HG03039 (cell line): Measurements from ENCODE around the gene TEKT5.
"Not testable (repeated sequence)": the region's sequence is repeated elsewhere in the genome, so short reads cannot be mapped to it uniquely, and the experiment has no call there.

Experiments used
- ATAC-seq: cut with Tn5 transposase; IDR thresholded peaks from one replicate; pipeline ENCODE4 v1.9.1; 2021; ENCODE audit warnings: mild to moderate bottlenecking, moderate library complexity; ENCODE audit not compliant: unreplicated experiment

TEKT5 gene

DNA sequence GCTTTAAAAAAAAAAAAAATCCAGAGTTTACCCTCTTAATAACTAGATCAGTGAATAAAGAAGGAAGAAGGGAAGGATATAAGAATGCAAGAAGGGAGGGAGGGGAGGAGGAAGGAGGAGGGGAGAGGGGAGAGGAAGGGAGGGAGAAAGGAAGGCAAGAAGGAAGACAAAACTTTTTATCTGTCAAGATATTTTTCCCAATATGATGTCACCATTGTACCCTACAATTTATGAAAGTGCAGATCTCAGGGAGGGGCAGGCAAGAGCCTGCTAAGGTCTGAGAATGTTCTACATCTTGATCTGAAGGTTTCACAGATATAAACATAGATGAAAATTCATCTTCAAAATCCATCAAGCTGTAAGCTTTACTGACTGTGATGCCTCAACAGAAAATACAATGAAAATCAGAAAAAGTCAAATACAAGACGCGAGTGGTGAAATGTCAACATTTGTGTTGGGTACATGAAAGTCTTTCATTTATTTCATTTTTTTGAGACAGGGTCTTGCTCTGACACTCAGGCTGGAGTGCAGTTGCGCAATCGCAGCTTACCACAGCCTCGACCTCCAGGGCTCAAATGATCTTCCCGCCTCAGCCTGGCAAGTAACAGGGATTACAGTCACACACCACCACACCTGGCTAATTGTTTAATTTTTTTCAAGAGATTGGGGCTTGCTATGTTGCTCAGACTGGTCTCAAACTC is 57.2 kb downstream of the TEKT5 start:
- ATAC-seq = no peak

DNA sequence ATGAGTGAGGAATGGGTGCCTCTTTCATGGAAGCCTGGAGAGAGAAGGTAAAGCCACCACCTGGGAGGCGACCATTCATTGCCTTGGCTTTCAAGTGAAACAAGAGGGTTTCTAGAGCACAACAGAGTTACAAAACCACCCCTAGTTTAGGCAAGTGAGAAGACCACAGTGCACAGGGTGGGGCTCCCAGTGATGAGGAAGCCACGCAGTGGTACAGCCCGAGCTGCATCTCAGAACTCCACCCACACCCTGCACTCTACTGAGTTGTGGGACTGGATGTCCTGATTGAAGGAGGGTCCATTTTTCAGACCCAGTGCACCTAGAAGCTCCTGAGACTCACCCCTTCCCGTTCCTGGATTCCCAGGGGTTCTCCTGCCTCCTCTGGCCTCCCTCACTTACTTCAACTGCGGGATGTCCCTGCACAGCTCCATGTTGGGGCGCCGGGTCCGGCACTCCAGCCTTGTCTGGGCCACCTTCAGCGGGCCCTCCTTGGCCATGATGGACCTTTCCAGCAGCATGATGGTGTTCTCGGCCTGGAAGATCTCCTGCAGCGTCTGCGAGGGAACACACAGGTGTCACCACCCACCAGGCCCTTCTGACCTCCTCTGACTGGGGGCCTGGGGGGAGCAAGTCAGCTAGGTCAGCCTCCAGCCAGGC is 59.2 kb downstream of the TEKT5 start:
- no peak for ATAC-seq

DNA sequence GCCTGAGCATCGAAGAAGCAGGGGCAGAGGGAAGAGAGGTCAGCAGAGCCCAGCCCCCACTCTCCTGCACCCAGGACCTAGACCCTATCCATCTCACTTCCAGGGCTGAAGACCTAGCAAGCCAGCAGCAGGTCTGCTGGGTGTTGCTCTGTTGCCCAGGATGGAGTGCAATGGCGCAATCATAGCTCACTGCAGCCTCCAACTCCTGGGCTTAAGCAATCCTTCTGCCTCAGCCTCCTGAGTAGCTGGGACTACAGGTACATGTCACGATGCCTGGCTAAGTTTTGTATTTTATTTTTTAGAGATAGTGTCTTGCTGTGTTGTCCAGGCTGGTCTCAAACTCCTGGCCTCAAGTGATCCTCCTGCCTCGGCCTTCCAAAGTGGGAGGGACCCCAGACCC is 61.3 kb downstream of the TEKT5 start:
- not testable (repeated sequence) for ATAC-seq

DNA sequence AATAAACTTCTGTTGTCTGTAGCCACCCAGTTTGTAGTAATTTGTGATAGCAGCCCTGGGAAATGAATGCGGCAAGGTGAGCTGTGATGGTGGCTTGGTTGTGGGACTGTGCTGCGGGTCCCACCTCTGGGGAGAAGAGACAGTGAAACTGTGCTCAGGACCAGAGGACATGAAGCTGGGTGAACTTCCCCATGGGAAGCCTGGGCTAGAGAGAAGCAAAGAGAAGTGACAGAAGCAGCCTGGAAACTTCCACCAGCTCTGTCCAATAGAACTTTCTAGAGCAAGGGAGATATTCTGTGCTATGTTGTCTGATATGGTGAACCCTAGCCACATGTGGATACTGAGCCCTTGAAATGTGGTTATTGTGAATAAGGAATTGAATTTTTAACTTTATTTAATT is 62.8 kb downstream of the TEKT5 start:
- no peak for ATAC-seq

DNA sequence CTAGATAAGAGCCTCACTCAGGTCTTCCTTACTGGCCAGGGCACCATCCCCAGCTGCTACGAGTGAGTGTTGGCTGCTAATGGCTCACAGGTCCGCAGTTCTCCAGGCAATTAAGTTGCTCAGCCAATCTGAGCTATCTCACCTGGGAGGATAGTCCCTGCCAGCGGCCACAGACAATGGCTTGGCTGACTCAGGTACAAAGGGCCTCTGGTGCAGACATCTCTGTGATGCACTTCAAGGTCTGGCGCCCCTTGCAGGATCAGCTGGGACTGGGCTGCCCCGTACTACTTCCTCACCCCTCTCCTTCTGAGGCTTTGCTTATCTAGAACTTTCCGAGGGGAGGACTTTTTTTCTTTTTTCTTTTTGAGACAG is 65.2 kb downstream of the TEKT5 start:
- ATAC-seq = no peak

DNA sequence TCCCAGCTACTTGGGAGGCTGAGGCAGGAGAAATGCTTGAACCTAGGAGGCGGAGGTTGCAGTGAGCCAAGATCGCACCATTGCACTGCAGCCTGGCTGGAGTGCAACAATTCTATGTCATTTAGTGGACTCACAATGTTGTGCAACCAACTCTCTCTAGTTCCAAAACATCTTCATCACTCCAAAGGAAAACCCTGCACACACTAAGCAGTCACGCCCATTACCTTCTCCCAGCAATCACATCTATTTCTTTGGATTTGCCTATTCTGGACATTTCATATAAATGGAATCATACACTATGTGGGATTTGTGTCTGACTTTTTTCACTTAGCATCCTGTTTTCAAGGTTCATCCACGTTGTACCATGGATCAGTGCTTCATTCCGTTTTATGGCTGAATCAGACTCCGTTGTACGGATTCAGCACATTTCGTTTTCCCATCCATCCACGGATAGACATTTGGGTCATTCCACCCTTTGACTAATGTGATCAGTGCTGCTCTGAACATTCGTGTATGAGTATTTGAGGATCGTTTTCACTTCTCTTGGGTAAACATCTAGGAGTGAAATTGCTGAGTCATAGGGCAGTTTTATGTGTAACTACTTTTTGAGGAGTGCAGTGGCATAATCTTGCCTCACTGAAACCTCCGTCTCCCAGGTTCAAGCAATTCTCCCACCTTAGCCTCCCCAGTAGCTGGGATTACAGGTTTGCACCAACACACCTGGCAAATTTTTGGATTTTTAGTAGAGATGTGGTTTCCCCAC is 69.0 kb downstream of the TEKT5 start:
- ATAC-seq = no peak

DNA sequence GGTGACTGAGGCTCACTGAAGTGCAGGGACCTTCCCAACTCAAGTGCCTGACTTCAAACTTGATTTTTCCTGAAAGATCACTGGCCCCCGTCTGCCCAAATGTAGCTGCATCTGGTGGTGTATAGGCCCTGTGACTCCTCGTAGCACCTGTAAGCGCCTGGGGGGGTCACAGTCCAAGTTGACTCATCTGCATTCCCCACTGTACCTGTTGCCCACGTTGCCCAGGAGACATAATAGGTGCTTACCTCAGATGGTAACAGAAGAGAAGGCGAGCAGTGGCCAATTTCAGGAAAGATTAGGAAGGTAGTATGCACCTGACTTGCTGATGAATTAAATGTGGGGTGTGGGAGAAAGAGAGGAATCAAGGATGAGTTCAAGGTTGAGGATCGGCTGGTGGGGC is 70.2 kb downstream of the TEKT5 start:
- no peak for ATAC-seq

DNA sequence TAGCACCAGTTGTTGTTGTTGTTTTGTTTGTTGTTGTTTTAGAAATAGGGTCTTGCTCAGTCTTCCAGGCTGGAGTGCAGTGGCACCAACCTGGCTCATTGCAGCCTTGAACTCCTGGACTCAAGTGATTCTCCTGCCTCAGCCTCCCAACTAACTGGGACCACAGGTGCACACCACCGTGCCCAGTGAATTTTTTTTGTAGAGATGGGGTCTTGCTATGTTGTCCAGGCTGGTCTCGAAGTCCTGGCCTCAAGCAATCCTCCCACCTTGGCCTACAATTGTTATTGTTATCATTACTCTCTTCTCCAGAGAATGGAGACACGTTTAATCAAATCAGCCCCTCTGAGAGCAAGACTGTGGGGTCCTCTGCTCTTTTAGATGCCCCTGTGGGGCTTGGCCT is 71.7 kb downstream of the TEKT5 start:
- ATAC-seq = no peak

DNA sequence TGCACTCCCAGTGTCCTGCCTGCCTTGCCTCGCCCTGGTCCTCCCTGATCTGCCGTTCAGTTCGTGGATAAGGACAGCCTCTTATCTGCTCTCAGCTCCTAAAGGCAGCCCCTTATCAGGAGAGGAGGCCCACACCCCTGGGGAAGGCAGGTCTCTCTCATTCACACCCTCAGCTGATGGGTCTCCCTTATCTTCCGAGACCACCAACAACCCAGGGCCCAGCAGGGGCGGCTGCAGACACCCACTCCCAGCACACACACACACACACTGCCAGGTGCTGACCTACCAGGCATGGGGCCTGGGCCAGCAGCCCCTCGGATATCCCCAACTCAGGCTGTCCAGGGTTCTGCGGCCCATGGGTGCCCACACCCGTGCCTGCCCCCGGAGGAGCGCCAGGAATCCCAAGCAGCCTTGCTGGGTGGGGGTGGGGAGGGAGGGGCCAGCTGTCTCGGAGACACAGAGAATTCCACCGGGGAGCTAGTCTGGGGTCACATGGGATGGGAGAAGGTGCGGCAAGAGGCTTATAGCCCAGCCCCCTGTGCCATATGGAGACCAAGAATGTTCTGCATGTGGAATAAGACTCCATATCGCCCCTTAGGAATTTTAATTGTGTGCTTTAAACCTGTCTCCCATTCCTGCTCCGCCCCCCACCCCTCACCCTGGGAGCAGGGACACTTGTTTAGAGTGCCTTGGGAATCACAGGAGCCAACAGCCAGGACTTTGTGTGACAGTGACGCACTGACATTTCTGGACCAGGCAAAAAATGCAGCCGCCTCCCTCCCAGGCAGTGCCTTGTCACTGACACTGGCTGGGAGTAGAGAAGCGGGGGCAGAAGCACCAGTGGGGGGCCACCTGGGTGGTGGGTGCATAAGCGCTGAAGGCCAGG is 72.5 kb downstream of the TEKT5 start:
- ATAC-seq = no peak

DNA sequence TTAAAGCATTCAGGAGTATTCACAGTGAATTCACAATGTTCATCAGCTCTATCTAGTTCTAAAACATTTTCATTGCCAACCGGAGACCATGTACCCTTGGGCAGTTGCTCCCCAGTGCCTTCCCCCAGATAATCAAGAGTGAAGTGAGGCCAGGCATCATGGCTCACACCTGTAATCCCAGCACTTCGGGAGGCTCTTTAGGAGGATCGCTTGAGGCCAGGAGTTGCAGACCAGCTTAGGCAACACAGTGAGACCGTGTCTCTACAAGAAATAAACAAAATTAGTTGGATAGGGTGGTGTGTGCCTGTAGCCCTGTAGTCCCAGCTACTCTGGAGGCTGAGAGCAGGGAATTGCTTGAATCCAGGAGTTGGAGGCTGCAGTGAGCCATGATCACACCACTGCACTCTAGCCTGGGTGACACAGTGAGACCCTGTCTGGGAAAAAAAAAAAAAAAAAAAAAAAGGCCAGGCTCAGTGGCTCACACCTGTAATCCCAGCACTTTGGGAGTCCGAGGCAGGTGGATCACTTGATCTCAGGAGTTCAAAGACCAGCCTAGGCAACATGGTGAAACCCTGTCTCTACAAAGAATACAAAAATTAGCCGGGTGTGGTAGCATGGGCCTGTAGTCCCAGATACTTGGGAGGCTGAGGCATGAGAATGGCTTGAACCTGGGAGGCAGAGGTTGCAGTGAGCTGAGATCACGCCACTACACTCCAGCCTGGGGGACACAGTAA is 73.3 kb downstream of the TEKT5 start:
- ATAC-seq = not testable (repeated sequence)

DNA sequence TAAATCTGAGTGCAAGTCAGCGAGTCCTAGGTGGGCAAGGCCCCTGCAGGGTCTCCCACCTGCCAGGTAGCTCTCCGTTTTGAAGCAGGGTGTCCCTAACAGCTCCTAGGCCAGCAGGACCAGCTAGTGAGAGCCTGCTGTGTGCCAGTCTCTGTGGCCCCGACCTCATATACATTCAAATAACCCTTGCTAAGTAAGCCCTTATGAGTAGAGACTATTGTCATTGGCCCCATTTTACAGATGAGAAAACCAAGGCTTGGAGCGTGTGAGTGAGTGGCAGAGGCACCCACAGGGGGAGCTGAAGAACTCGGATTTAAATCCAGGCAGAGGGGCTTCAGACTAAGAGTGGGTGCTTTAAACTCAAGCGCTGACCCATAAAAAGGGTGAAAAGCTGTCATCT is 74.6 kb downstream of the TEKT5 start:
- no peak for ATAC-seq

DNA sequence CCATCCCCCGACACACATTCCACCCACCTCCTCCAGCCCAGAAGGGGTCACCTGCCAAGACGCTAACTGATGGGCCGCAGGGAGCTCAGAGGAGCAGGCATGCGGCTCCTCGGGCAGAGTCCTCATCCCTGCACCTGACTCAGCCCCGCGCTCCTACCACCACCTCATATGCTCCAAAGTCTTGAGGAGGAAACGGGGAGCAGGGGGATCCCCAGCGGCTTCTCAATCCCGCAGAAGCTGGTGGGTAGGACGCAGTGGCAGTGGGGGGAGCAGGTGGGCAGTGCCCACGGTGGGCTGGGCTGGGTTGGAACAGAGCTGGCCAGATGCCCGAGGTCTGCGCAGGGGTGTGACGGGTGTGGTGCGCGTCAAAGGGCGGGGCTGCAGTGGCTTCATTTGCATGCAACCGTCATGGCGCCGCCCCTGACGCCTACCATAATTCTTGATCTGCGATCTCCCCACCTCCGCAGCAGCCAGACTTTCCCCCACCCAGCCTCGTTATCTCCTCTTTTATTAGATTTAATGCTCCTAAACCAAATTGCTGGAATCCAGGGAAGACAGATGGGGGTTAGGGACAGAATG is 75.4 kb downstream of the TEKT5 start:
- ATAC-seq = no peak

DNA sequence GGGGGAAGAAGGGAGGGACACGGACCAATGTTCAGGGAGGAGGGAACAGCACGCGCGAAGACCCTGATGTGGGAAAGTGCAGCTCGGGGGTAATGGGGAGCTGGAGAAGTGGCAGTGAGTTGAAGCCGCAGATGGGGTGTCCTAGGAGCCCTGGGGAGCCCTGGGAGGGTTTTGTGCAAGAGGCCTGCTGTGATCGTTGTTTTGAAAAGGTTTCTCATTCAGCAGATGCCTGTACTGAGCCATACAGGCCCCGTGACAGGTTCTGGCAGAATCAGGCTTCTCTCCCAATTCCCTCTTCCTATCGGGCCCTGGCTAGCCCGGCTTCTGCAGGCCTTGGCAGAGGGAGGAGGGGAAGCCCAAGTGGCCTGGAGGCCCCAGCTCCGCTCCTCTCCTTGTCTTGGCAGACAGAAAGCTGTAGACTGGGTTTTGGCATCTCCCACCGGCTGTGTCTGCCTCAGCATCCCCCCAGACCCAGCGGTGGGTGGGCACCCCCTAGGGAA is 76.0 kb downstream of the TEKT5 start:
- no peak for ATAC-seq

DNA sequence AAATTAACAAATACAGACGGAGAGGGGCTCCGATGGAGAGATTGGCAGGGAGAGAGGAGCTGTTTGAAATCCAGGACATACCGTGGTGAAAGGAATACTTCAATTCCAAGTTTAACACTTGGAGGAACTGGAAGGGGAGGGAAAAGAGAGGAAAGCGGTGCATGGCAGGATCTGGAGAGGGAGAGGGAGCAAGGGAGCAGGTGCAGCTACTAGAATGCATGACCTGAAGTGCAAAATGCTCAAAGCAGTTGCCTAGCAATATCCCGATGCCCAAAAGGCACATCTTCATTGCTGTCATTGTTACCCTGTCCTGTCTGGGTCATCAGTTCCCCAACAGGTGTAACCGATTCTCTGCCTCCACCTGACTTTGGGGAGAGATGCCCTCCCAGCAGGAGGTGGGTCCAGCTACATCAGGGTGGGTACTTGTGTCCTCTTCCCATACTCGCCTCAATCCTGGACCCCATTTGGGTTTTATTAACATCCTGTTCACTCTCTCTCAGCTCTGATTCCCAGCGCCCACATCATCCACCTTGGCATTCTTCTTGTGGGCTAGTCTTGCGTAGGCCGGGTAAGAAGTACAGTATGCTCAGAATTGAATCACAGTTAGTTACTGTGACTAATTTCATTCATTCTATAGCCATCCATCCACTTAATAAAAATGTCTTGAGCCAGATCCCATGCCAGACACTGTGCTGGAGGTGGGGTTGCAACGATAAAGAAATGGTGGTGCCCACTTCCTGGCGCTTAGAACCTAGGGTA is 76.9 kb downstream of the TEKT5 start:
- no peak for ATAC-seq

DNA sequence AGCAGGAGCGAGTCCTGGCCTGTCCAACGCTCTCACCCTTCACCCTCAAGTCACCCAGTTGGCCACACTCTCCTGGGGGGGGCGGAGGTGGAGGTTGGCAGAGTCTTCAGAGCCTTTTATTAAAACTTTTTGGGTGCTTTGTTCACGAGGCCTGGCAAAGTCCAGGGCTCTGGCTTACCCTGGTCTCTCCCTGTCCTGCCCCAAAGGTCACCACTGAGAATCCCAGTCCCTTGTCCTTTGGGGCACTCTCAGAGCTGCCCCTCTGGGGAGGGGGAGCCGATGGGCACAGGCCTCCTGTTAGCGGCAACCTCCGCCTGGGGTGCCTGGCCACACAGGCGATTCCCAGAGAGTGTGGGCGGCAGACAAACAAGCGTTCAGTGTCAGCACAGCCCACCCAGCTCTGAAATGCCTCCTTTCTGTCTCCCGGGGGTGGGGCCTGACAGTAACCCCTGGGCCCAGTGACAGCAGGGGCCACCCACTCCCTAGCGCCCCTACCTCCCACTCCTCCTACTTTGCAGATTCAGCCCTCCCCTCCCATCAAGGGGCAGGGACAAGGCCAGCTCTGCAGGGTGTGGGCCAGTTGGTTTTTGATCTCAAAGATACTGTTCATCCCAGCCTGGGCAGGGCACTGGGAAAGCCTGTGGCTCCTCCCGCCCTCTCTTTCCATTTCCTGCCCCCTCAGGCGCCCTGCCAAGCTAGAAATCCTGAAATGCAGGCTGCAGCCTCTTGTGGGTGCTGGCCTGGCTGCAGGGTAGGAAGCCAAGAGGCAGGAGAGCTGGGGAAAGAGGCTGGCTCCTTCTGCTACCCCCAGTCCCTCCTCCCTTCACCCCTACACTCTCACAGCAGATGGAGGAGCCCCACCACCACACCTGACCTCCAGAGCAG is 77.7 kb downstream of the TEKT5 start:
- ATAC-seq = no peak

DNA sequence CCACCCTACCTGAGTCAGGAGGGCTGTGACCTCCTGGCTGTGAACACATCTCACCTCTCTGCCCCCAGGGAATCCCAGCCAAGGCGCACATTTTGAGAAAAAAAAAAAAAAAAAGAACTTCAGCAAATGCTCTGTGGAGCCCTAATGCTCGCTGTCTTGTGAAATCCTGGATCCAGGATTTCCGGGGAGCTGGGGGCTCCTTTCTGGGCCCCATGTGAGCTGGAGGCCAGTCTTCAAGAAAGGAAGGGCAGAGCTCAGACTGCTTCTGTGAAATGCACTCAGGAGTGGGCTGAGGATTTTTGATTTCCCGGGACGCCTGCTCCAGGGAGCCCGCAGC is 78.3 kb downstream of the TEKT5 start:
- ATAC-seq = no peak

DNA sequence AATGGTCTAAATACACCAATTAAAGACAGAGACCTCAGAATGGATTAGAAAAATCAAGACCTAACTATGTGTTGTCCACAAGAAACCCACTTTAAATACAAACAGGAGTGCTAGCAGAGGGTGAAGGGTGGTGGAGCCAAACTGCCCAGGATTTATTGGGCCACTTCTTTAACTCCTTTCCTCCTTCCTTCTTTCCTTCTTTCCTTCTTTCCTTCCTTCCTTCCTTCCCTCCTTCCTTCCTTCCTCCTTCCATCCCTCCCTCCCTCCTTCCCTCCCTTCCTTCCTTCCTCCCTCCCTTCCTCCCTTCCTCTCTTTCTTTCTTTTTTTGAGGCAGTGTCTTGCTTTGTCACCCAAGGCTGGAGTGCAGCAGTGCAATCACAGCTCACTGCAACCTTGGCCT is 80.0 kb downstream of the TEKT5 start:
- ATAC-seq = no peak

DNA sequence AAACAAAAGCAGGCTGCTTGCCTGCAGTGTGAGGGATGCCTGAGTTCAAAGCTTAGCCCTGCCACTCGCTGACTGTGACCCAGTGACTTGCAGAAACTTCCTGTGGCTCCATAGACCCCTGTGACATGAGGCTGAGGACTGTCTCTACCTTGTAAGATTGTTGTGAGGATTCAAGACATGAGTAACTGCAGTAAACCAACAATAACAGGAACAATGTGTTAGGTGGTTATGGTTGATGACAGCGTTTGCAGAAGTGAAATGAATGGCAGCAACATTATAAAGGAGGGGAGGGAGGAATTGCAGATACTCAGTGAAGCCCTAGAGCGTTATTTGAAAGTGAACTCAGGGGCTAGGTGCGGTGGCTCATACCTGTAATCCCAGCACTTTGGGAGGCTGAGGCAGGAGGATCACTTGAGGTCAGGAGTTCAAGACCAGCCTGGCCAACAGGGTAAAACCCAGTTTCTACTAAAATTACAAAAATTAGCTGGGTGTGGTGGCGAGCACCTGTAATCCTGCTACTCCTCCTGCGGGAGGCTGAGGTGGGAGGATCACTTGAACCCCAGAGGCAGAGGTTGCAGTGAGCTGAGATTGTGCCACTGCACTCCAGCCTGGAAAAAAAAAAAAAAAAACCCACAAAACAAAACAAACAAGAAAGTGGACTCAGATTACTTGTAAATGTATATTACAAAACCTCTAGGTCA is 80.8 kb downstream of the TEKT5 start:
- ATAC-seq = no peak
